GM21825 (cell line): ENCODE data around the gene FIGN.

Experiments used
- ATAC-seq: cut with Tn5 transposase; IDR thresholded peaks from one replicate; pipeline ENCODE4 v1.9.1; 2021; ENCODE audit warnings: mild to moderate bottlenecking, moderate library complexity; ENCODE audit not compliant: unreplicated experiment

The FIGN gene

GRCh38 chr2:163626208-163626607 is 109.6 kb downstream of the FIGN start:
- no peak for ATAC-seq

DNA sequence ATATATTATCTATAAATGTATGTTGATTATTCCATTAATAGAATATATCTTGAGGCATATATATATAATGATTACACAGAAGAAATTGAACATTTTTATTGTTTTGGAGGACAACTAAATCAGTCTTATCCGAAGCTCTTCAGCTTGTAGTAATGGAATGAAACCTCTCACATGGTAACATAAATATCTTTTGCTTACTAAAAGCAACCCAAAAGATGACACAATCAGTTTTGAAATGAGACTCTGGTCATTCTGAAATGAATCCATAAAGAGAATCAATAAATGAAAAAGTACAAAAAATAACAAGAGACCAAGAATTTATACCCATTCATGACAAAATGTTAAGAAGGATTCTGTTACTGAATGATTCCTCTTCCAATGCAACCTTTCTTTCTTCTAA is 110.2 kb downstream of the FIGN start:
- no peak for ATAC-seq

- no peak for ATAC-seq
Observed at GRCh38 chr2:163621445-163622004, 114.3 kb downstream of the FIGN start.

DNA sequence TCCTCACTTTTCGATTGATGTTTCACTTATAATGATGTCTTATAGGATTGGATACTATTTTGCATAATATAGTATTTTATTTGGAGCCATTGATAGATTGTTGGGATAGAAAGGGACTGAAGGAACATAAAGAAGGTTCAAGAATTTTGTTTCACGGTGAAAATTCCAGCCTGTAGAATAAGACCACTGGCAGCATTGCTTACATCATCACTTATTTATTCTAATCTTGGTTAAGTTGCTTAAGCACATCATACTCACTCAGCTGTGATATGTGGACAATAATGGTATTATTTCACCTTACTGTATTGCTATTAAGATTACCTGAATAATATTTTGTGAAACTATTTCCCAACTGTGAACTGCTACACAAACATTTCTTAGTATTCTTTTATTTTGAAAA is 118.3 kb downstream of the FIGN start:
- no peak for ATAC-seq

- no peak for ATAC-seq
Observed at GRCh38 chr2:163613266-163613731, 122.5 kb downstream of the FIGN start.

DNA sequence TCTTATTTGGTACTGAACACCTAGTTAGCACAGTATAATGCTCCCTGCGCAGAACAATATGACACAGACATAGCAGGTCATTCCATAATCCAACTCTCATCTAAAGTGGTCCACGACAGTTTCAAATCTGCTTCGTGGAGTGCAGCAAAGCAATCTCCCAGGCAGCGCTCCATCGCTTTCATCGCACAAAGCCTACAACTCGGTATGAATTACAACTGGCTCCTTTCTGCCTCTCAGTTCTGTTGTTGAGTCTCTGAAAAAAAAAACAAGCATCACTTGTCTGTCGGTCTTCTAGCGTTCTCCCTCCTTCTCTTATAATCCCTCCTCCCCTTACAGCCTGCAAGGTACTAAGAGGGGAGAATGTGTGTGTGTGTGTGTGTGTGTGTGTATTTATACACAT is 123.5 kb downstream of the FIGN start:
- no peak for ATAC-seq

GRCh38 chr2:163611557-163611906 is 124.3 kb downstream of the FIGN start:
- no peak for ATAC-seq

DNA sequence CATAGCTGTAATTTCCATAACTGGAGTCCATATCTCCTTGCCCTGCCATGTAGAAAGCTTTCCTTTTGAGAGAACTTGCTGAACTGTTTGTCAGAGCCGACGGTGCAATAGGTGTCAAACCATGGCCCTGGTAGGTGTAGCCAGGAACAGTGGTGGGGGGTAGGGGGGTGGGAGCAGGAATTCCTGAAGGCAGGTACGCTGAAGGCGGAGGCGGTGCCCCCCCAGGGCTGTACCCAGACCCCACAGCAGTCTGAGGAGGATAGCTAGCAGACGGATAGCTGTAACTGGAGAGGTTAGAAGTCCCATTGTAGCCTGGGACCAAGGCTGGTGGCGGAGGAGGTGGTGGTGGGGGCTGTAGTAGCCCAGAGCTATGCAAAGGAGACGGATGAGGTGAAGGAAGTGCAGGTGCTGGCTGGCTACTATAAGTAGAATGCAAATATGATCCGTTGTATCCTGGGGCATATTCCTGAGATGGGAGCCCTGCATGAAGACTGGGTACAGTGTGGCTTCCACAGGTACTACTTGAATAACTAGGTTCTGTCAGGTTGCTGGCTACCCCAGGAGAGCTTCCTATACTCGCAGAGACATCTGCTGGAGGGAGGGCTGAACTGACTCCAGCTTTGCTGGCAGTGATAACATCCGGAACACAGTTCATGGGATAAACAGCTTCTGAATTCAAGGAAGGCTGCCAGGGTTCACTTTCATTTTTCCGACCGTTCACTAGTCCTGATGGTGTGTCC is 124.8 kb downstream of the FIGN start:
- ATAC-seq: no peak

DNA sequence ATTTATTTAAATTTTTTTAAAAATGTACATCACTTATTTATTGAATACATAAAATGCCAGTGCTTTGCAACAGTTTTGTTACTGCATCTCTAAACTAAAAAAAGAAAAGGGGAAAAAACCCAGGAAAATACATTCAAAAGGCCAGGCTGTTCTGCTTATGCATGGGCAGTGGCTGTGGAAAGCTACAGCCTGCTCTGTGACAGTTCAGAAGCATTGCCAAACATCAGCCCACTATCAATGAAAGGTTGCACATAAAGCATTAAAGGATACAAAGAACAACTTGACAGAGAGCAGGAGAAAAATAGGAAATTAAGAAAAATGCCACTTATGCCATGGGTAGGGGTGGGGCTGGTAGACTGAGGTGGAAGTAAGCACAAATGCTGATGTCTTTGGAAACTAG is 128.2 kb downstream of the FIGN start:
- no peak for ATAC-seq

DNA sequence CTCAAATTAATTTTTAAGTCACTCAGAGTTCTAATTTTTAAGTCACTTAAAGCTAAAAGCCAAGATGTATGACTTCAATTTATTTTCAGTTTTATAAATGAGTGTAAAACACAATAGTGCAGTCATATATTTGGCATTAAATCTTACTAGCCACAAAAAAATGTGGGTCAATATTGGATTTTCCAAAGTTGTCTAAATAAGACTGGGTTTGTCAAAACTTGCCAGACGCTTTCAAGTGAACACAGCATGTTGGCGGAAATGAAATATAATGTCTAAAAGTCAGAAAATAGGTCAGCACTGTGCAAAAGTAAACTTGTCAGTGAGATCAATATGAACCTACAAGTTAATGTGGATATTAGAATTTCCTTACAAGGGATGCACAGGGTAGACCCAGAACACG is 128.9 kb downstream of the FIGN start:
- ATAC-seq: no peak

- ATAC-seq: no peak
Observed at GRCh38 chr2:163605779-163606178, 130.0 kb downstream of the FIGN start.

GRCh38 chr2:163604941-163605555 is 130.8 kb downstream of the FIGN start:
- ATAC-seq: no peak

DNA sequence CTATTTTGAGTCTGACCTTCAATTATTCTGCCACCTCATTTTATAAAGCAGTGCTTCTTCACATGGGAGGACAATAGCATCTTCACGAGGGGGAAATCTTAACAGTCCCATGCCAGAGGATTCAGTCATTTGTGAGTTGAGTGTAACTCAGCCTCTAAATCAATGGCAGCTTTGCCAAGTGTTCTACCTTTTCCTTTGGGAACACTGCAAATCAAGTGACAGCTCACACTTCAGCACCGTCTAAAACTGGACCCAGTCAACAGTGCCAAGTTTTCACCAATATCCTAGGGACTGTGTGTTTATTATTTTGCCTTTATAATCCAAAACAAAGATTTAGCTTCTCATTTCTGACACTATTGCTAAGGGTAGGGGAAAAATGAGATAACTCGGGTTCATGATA is 133.6 kb downstream of the FIGN start:
- ATAC-seq: no peak

- no peak for ATAC-seq
Observed at GRCh38 chr2:163601377-163601776, 134.4 kb downstream of the FIGN start.

DNA sequence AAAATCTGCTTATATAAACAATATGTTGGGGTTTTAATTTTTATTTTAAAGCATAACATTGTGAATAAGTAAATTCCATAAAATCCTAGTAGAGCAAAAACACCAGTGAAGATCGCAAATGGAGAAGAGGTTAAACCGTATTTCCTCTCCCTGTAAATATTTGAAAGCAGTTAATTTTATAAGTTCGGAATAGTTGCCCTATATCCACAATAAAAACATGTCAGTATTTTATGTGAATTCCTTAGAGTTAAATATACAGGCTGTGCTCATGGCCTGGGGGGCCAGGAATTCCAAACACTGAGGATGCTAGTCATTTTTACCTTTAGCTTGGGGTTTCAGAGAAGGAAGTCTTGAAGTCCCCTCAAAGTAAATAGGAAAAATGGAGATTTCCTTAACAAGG is 135.0 kb downstream of the FIGN start:
- ATAC-seq: no peak

- ATAC-seq: no peak
Observed at GRCh38 chr2:163595028-163595427, 140.8 kb downstream of the FIGN start.

DNA sequence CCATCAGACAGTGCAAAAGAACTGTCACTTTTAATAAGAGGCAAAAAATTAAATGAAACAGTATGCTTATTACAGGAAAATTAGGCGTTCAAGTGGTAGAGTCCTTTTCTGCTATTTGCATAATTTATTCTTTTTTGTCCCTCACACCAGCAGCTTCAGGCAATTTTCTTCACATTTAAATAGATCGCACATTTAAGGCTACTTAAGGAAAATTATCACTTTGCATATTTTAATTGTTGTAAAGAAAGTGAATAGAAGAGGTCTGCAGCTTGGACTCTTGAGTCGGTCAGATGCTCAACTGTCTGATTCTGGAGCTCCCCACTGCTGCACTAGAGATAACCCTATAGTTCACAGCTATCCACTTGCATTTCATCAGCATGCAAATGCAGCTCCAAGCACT is 141.3 kb downstream of the FIGN start:
- no peak for ATAC-seq

DNA sequence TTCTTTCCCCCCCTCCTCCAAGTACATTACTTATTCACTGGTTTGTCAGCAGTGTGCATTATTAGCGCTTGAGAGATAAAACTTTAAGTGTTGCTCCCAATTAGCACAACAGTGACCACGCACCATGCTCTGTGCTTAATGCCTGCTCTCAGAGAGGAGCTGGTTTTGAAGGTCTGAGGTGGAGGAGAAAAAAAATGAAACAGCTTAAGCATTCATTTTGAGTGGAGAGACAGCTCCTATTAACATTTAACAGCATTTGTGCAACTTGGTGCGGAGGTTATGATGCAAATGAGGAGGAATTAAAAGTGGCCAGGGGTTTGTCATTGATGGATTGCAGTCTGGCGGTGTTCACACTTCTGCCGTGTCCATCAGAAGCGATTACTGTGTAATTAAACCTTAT is 141.8 kb downstream of the FIGN start:
- no peak for ATAC-seq

GRCh38 chr2:163592954-163593622 is 142.7 kb downstream of the FIGN start:
- no peak for ATAC-seq

- no peak for ATAC-seq
Observed at GRCh38 chr2:163591461-163591860, 144.3 kb downstream of the FIGN start.

- no peak for ATAC-seq
Observed at GRCh38 chr2:163580757-163581156, 155.1 kb downstream of the FIGN start.

GRCh38 chr2:163574309-163574708 is 161.5 kb downstream of the FIGN start:
- ATAC-seq: no peak
